ENCODE data around the gene SHANK1. TPM values are rescaled to one million over a fixed set of nuclear protein-coding genes. Genes with fewer than 3 reads are reported as not detected.

SHANK1 gene
- total RNA-seq, 1 experiment from 2014 or later: 0.47 TPM

- Histone ChIP-seq H3K36me3 (ENCODE audit: low read depth, low read length) (no peaks in the 10 kb centered on the region), H2AFZ (ENCODE audit: low read length) (no peak overlapping the region), H3K4me2 (ENCODE audit: low read length) (peak overlapping the region; percentile 73), H3K4me1 (ENCODE audit: insufficient read depth, low read length) (peaks cover 15% of the 10 kb centered on the region), H3K4me3 (ENCODE audit: low read length) (0 out of 2 replicates have a peak overlapping the region, but pooled peaks have one; percentile 9), H3F3A (ENCODE audit: low read length, unreplicated experiment) (no peaks in the 10 kb centered on the region), H3K9me3 (ENCODE audit: low read length) (no peaks in the 10 kb centered on the region), H3K27ac (ENCODE audit: low read length) (no peak overlapping the region), H3K27me3 (ENCODE audit: low read length) (peaks cover 35% of the 10 kb centered on the region), H4K20me1 (ENCODE audit: low read length) (no peaks in the 10 kb centered on the region), H3K9me2 (replicated peaks; ENCODE audit: low read length) (no peaks in the 10 kb centered on the region), H3K9ac (ENCODE audit: low read length) (no peak overlapping the region), H3K79me2 (ENCODE audit: low read length) (no peaks in the 10 kb centered on the region)
- intact Hi-C loops (cut with micrococcal nuclease): no loop called here
- TF ChIP-seq EZH2phosphoT487 (IDR thresholded peaks at IDR 0.05; ENCODE audit: borderline replicate concordance, low read length) (no peak), EZH2 (IDR thresholded peaks at IDR 0.05; ENCODE audit: low read length, unreplicated experiment) (no peak)
- TF ChIP-seq, protein P1, sequence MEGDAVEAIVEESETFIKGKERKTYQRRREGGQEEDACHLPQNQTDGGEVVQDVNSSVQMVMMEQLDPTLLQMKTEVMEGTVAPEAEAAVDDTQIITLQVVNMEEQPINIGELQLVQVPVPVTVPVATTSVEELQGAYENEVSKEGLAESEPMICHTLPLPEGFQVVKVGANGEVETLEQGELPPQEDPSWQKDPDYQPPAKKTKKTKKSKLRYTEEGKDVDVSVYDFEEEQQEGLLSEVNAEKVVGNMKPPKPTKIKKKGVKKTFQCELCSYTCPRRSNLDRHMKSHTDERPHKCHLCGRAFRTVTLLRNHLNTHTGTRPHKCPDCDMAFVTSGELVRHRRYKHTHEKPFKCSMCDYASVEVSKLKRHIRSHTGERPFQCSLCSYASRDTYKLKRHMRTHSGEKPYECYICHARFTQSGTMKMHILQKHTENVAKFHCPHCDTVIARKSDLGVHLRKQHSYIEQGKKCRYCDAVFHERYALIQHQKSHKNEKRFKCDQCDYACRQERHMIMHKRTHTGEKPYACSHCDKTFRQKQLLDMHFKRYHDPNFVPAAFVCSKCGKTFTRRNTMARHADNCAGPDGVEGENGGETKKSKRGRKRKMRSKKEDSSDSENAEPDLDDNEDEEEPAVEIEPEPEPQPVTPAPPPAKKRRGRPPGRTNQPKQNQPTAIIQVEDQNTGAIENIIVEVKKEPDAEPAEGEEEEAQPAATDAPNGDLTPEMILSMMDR (conservative IDR thresholded peaks at IDR 0.05; ENCODE audit: low read depth, low read length): no peak
- ChIA-PET POLR2A (ENCODE audit: unreplicated experiment) (no interaction called here), CTCF (interaction anchor here (0.6 to 1.6 kb wide), 5 partner anchors 22 to 147 kb away, joined by 3 to 21 read pairs (median 4); no protein-coding TSS in a partner anchor)
- DNase-seq: peak; percentile 57
- ATAC-seq: peak; percentile 64
- BruUV-seq (replicated peaks): no TSS peak
Observed at GRCh38 chr19:50702871-50703829, 16.5 kb downstream of the SHANK1 start.

- Histone ChIP-seq H3K27ac (ENCODE audit: low read length) (no peak overlapping the region), H3K4me3 (ENCODE audit: low read length) (no peak overlapping the region), H3K4me2 (ENCODE audit: low read length) (peak overlapping the region; percentile 63), H3F3A (ENCODE audit: low read length, unreplicated experiment) (no peaks in the 10 kb centered on the region), H3K9me2 (replicated peaks; ENCODE audit: low read length) (no peaks in the 10 kb centered on the region), H3K79me2 (ENCODE audit: low read length) (no peaks in the 10 kb centered on the region), H3K9ac (ENCODE audit: low read length) (no peak overlapping the region), H3K9me3 (ENCODE audit: low read length) (no peaks in the 10 kb centered on the region), H3K27me3 (ENCODE audit: low read length) (peaks cover 35% of the 10 kb centered on the region), H4K20me1 (ENCODE audit: low read length) (no peaks in the 10 kb centered on the region), H3K4me1 (ENCODE audit: insufficient read depth, low read length) (peaks cover 15% of the 10 kb centered on the region), H3K36me3 (ENCODE audit: low read depth, low read length) (no peaks in the 10 kb centered on the region), H2AFZ (ENCODE audit: low read length) (no peak overlapping the region)
- no TSS peak for BruUV-seq (replicated peaks)
- no peak for ATAC-seq
- DNase-seq: no peak
- intact Hi-C loops (cut with micrococcal nuclease): no loop called here
- POLR2A ChIA-PET (ENCODE audit: unreplicated experiment): no interaction called here
- CTCF ChIA-PET: interaction anchor here (0.6 kb wide), 1 partner anchor 345 kb away, joined by 3 read pairs; no protein-coding TSS in a partner anchor
- TF ChIP-seq EZH2 (IDR thresholded peaks at IDR 0.05; ENCODE audit: low read length, unreplicated experiment) (no peak), EZH2phosphoT487 (IDR thresholded peaks at IDR 0.05; ENCODE audit: borderline replicate concordance, low read length) (no peak)
- TF ChIP-seq, protein P1 (conservative IDR thresholded peaks at IDR 0.05; ENCODE audit: low read depth, low read length): no peak
Observed at GRCh38 chr19:50702158-50702870, 17.3 kb downstream of the SHANK1 start.
